Measurements from ENCODE around the gene CCBE1.

The CCBE1 gene

GRCh38 chr18:59501920-59502273 lies 195.3 kb downstream of the CCBE1 start:
- DNase-seq (ENCODE audit: low read depth in 4 of 4, low spot score in 1 of 4): no peak

- DNase-seq (ENCODE audit: low read depth in 4 of 4, low spot score in 1 of 4): no peak
Measured at GRCh38 chr18:59500765-59501164, 196.5 kb downstream of the CCBE1 start.

- no peak for DNase-seq (ENCODE audit: low read depth in 4 of 4, low spot score in 1 of 4)
Measured at GRCh38 chr18:59498506-59499086, 198.6 kb downstream of the CCBE1 start.

- DNase-seq (ENCODE audit: low read depth in 4 of 4, low spot score in 1 of 4): no peak
Measured at GRCh38 chr18:59492756-59493421, 204.3 kb downstream of the CCBE1 start.

- no peak for DNase-seq (ENCODE audit: low read depth in 4 of 4, low spot score in 1 of 4)
Measured at GRCh38 chr18:59488899-59489298, 208.3 kb downstream of the CCBE1 start.

GRCh38 chr18:59485382-59485781 lies 211.8 kb downstream of the CCBE1 start:
- DNase-seq (ENCODE audit: low read depth in 4 of 4, low spot score in 1 of 4): no peak

GRCh38 chr18:59484561-59485328 lies 212.5 kb downstream of the CCBE1 start:
- DNase-seq (ENCODE audit: low read depth in 4 of 4, low spot score in 1 of 4): no peak

- DNase-seq (ENCODE audit: low read depth in 4 of 4, low spot score in 1 of 4): no peak
Measured at GRCh38 chr18:59484131-59484530, 213.1 kb downstream of the CCBE1 start.

GRCh38 chr18:59481436-59481835 lies 215.8 kb downstream of the CCBE1 start:
- no peak for DNase-seq (ENCODE audit: low read depth in 4 of 4, low spot score in 1 of 4)

- no peak for DNase-seq (ENCODE audit: low read depth in 4 of 4, low spot score in 1 of 4)
Measured at GRCh38 chr18:59479776-59480175, 217.4 kb downstream of the CCBE1 start.

GRCh38 chr18:59478591-59478990 lies 218.6 kb downstream of the CCBE1 start:
- no peak for DNase-seq (ENCODE audit: low read depth in 4 of 4, low spot score in 1 of 4)

GRCh38 chr18:59477849-59478248 lies 219.4 kb downstream of the CCBE1 start:
- DNase-seq (ENCODE audit: low read depth in 4 of 4, low spot score in 1 of 4): no peak

- no peak for DNase-seq (ENCODE audit: low read depth in 4 of 4, low spot score in 1 of 4)
Measured at GRCh38 chr18:59470561-59471121, 226.6 kb downstream of the CCBE1 start.

GRCh38 chr18:59469463-59470180 lies 227.6 kb downstream of the CCBE1 start:
- no peak for DNase-seq (ENCODE audit: low read depth in 4 of 4, low spot score in 1 of 4)

- DNase-seq (ENCODE audit: low read depth in 4 of 4, low spot score in 1 of 4): no peak
Measured at GRCh38 chr18:59468821-59469220, 228.4 kb downstream of the CCBE1 start.

- DNase-seq (ENCODE audit: low read depth in 4 of 4, low spot score in 1 of 4): no peak
Measured at GRCh38 chr18:59467497-59467896, 229.7 kb downstream of the CCBE1 start.

- DNase-seq (ENCODE audit: low read depth in 4 of 4, low spot score in 1 of 4): no peak
Measured at GRCh38 chr18:59466980-59467379, 230.2 kb downstream of the CCBE1 start.

GRCh38 chr18:59464486-59464885 lies 232.7 kb downstream of the CCBE1 start:
- no peak for DNase-seq (ENCODE audit: low read depth in 4 of 4, low spot score in 1 of 4)

GRCh38 chr18:59461171-59461570 lies 236.1 kb downstream of the CCBE1 start:
- no peak for DNase-seq (ENCODE audit: low read depth in 4 of 4, low spot score in 1 of 4)

GRCh38 chr18:59460072-59460420 lies 237.2 kb downstream of the CCBE1 start:
- DNase-seq (ENCODE audit: low read depth in 4 of 4, low spot score in 1 of 4): no peak

- DNase-seq (ENCODE audit: low read depth in 4 of 4, low spot score in 1 of 4): no peak
Measured at GRCh38 chr18:59459369-59460071, 237.7 kb downstream of the CCBE1 start.
